Thoracic aorta (tissue), 2 donors: ENCODE measurements around the gene DOK1. TPM values are rescaled to one million over a fixed set of nuclear protein-coding genes. Genes with fewer than 3 reads are reported as not detected.
A peak's percentile ranks its signal among the peaks of the same experiment; 100 is the strongest.

Source experiments
- ATAC-seq: fragments of 150-250 bp; one replicate; pipeline ENCODE4 v1.8.0; 2017; ENCODE audit warnings: low read depth; ENCODE audit not compliant: insufficient number of reproducible peaks, low FRiP score
- DNase-seq: peaks from one replicate; pipeline ENCODE4 v3.0.0-alpha.2; 2020; ENCODE audit warnings: low spot score
- H3K27ac ChIP-seq, 2 donors: fragments of 200-600 bp; sonication (generic); 1 replicate in 1 of 2; 2 replicates in 1 of 2; pipeline ENCODE4 v1.5.1; 2016; ENCODE audit warnings: mild to moderate bottlenecking in 2 of 2, moderate library complexity in 2 of 2
- H3K27me3 ChIP-seq: fragments of 200-600 bp; sonication (generic); replicated peaks from 2 replicates; pipeline ENCODE4 v1.6.0; 2016; ENCODE audit warnings: mild to moderate bottlenecking; ENCODE audit not compliant: insufficient read depth
- H3K36me3 ChIP-seq: fragments of 200-600 bp; sonication (generic); one replicate; pipeline ENCODE4 v1.5.1; 2016
- H3K4me1 ChIP-seq, 2 donors: fragments of 200-600 bp; sonication (generic); 1 replicate in 1 of 2; 2 replicates in 1 of 2; pipeline versions ENCODE4 v1.5.1 to v1.6.0; 2016; ENCODE audit warnings: low read depth in 2 of 2, mild to moderate bottlenecking in 1 of 2; ENCODE audit not compliant: control insufficient read depth in 1 of 2
- H3K4me3 ChIP-seq: fragments of 200-600 bp; sonication (generic); 2 replicates; pipeline ENCODE4 v1.5.1; 2016; ENCODE audit warnings: mild to moderate bottlenecking
- H3K9me3 ChIP-seq: fragments of 200-600 bp; sonication (generic); 2 replicates; pipeline ENCODE4 v1.5.1; 2016
- CTCF ChIP-seq: fragments of 200-600 bp; sonication (generic); IDR thresholded peaks from one replicate; pipeline ENCODE4 v1.5.1; 2019; ENCODE audit warnings: antibody characterized with exemption
- total RNA-seq, 2 donors: library from RNA; depleted of rRNA; stranded (reverse); fragments of >200 nt; gene quantifications; one replicate each; pipeline versions ENCODE4 v1.1.0 to v1.2.3, GENCODE V29; 2016

Gene DOK1
- total RNA-seq = 10 to 100 TPM; 17.6 to 23.1 TPM

- DNase-seq (peak; percentile 56), ATAC-seq (peak; percentile 89)
- H3K36me3 ChIP-seq = peaks cover 4% of the 10 kb centered on the region
- peak within 1 kb of the TSS; percentile 82 for H3K4me3 ChIP-seq
- H3K9me3 ChIP-seq = no peaks in the 10 kb centered on the region
- no peak for TF ChIP-seq CTCF
- H3K27me3 ChIP-seq = no peaks in the 10 kb centered on the region
- peaks cover 6 to 22% of the 10 kb centered on the region in 2 donors for H3K4me1 ChIP-seq
- peak within 1 kb of the TSS; percentile 86 to 92 for H3K27ac ChIP-seq
Observed at GRCh38 chr2:74553892-74554819, at the start of gene DOK1, which contains the start of gene LOXL3. TSS of gene DOK1 (plus strand) at chr2:74554720. CDS start at chr2:74554755, 35 bp downstream. TSS of gene LOXL3 (minus strand) at chr2:74553942. CDS start at chr2:74552634, 1,308 bp downstream.

GRCh38 chr2:74505448-74506246 lies 48.9 kb upstream of the DOK1 start:
- ATAC-seq (no peak), DNase-seq (no peak)
- Histone ChIP-seq H3K9me3 (no peaks in the 10 kb centered on the region), H3K4me3 (no peak overlapping the region), H3K27ac (no peak overlapping the region), H3K36me3 (peaks cover 16% of the 10 kb centered on the region), H3K27me3 (no peaks in the 10 kb centered on the region), H3K4me1 (peaks cover 11 to 35% of the 10 kb centered on the region in 2 donors)
- no peak for TF ChIP-seq CTCF

- Histone ChIP-seq H3K27ac (peak within 1 kb of the TSS; percentile 99), H3K36me3 (peaks cover 16% of the 10 kb centered on the region), H3K27me3 (peaks cover 9% of the 10 kb centered on the region), H3K4me1 (peaks cover 11 to 35% of the 10 kb centered on the region in 2 donors), H3K4me3 (peak within 1 kb of the TSS; percentile 98), H3K9me3 (no peaks in the 10 kb centered on the region)
- peak; percentile 97 for DNase-seq
- peak; percentile 99 for ATAC-seq
- TF ChIP-seq CTCF = peak; percentile 36
Observed at GRCh38 chr2:74507145-74507925, 47.2 kb upstream of the DOK1 start, which contains the start of gene PCGF1. TSS of gene PCGF1 (minus strand) at chr2:74507695. CDS start at chr2:74507668, 27 bp downstream.

GRCh38 chr2:74507926-74508520 lies 46.5 kb upstream of the DOK1 start:
- no peak for DNase-seq
- no peaks in the 10 kb centered on the region for H3K9me3 ChIP-seq
- peak overlapping the region; percentile 99 for H3K27ac ChIP-seq
- no peak for ATAC-seq
- peaks cover 11 to 30% of the 10 kb centered on the region in 2 donors for H3K4me1 ChIP-seq
- peaks cover 16% of the 10 kb centered on the region for H3K36me3 ChIP-seq
- peaks cover 16% of the 10 kb centered on the region for H3K27me3 ChIP-seq
- peak overlapping the region; percentile 98 for H3K4me3 ChIP-seq
- TF ChIP-seq CTCF = no peak
